ENCODE data around the gene SUPT16H.
"Not testable (repeated sequence)": the region's sequence is repeated elsewhere in the genome, so short reads cannot be mapped to it uniquely, and the experiment has no call there.

The SUPT16H gene

DNA sequence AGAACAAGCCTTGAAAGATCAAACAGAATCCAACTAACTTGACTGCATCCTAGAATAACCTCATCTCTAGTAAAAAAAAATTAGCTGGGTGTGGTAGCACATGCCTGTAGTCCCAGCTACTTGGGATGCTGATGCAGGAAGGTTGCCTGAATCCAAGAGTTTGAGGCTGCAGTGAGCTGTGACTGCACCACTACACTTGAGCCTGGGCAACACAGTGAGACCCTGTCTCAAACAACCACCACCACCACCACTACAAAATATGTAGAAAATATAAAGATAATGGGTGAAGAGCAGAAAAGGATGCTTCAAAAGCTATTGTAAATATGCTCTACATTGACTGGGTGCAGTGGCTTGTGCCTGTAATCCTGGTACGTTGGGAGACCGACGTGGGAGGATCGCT is 27.3 kb downstream of the SUPT16H start:
- no peak for DNase-seq

DNA sequence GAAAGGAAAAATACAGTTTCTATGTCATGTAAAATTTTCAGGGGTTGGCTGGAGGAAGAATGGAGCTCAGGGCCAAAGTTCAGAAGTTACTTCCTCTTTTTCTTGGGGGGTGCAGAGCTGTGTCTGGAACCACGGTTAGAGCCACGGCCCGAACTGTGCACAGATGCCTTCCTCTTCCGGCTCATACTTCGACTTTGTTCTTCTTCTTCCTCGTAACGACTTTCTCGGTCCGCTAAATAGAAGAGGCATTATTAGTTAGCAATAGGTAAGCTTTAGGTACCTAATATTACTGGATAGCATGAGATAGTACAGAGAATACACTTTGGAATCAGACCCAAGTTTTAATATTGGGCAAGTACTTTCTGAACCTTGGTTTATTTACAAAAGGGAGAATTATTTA is 31.2 kb downstream of the SUPT16H start:
- DNase-seq = no peak

DNA sequence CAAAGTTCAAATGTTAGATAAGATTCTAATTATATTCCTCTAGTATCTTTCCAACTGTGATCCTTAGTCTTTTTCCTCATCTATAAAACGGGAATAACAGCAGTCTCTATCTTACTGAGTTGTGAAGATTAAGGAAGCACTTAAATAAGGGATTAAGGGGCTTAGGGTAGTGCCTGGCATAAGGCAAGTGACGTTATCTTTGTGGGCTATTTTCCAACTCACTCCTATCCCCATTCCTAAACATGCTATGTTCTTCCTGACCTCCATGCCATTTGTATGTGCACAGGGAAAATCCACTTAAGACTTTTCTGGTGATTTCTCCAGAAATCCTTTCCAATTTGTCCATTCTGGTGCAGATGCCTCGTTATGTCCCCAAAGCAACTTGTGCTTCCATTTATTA is 33.3 kb downstream of the SUPT16H start:
- no peak for DNase-seq

DNA sequence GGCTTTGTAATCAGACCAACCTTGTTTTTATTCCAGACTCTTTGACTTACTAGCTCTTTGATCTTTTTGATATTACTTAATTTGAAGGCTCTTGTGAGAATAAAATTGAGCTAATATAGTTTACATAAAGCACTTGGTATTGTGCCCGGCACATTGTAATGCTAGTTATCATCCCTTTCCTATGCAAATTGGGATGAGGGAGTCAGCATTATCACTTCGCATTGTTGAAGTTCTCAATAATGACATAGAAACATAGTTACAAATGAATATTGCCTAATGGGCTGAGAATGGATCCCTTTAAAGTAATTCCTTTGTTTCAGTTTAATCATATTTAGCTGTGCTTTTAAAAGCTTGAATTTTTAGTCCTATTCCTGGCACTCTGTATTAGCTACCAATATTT is 36.6 kb downstream of the SUPT16H start:
- no peak for DNase-seq

DNA sequence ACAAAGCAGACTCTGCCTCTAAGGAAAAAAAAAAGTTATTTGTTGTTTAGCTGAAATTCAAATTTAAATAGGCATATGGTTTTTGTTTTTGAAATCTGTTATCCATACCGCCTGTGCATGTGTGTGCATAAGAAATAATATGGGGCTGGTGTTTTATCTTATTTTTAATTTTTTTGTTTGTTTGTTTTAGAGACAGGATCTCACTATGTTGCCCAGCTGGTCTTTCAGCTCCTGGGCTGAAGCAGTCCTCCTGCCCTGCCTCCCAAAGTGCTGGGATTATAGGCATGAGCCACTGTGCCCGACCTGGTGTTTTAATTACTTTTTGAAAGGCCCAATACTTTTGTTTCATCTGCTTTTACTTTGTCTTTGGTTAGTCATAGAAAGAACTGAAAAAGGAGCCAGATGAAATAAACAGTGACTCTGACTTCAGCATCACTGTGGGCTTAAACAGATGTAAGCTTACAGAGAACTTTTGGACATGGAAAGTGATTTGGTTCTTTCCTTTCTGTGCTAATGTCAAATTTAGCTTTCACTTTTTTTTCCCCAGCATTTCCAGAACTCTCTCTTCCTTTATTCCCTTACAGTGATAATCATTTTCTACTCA is 37.2 kb downstream of the SUPT16H start:
- no peak for DNase-seq

DNA sequence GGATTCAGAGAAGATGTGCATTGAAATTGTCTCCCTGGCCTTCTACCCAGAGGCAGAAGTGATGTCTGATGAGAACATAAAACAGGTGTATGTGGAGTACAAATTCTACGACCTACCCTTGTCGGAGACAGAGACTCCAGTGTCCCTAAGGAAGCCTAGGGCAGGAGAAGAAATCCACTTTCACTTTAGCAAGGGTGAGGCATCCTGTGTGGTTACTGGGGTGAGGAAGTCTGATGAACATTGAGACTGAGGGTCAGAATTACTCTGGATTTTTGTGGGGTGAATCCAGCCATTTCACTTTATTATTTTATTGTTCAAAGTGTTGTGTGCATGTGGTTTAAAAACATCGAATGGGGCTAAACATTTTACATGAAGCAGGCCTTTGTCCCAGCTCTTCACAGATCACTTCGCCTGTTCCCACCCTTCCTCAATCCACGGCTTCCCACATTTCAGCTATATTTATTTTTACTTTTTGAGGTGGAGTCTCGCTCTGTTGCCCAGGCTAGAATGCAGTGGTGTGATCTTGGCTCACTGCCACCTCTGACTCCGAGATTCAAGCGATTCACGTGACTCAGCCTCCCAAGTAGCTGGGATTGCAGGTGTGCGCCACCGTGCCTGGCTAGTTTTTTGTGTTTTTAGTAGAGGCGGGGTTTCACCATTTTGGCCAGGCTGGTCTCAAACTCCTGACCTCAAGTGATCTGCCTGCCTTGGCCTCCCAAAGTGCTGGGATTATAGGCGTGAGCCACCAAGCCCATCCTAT is 40.6 kb downstream of the SUPT16H start:
- DNase-seq = no peak

DNA sequence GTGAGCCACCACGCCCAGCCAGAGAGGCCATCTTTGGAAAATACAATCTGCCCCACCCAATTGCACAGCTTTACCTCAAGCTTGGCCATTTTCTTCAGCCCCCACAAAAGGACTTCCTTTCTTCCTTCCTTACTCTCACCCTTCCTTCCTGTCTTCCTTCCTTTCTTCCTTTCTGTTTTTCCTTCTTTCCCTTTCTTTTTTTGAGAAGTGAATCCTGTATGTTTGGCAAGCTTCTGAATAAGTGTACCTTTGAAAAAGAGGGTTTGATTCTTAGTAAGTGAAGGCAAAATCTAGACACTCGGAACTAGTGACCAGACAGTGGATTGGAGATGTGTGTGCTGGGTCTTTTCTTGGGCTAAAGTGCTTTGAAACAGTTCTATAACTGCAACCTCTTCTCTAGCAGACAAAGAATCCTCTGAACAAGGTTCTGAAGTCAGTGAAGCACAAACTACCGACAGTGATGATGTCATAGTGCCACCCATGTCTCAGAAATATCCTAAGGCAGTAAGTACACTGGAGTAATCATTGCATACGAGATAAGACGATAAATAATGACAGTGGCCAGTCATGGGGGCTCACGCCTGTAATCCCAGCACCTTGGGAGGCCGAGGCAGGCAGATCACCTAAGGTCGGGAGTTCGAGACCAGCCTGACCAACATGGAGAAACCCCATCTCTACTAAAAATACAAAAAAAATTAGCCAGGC is 49.5 kb downstream of the SUPT16H start:
- no peak for DNase-seq

DNA sequence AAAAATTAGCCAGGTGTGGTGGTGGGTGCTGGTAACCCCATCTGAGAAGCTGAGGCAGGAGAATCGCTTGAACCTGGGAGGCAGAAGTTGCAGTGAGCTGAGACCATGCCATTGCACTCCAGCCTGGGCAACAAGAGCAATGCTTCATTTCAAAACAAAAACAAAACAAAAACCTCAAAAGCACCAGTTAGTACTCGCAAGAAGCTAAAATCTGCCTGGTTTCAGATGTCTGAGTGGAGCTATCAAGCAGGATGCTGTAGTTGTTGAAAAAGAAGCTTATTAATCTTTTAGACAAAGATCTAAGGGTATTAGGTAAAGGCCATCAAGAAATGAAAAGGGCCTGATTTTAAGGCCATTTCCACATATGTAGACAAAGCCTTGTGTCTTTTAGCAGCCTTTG is 50.9 kb downstream of the SUPT16H start:
- DNase-seq = no peak

DNA sequence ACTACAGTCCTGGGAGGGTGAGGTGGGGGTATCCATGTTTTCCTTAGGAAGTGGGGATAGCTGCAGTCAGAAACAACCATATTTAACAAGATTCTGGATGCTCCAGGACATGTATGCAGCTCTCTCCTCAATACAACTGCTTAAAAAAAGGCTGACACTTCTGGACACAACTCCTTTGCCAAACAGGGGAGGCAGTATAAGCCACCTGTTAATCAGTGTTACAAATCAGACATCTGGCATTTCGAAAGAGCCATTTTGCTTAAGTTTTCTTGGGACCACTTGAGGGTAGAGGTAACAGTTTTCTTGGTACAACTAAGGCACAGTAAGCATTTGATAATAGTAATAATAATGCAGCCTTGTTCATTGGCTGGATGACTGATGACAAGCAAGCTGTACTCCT is 56.8 kb downstream of the SUPT16H start:
- no peak for DNase-seq

DNA sequence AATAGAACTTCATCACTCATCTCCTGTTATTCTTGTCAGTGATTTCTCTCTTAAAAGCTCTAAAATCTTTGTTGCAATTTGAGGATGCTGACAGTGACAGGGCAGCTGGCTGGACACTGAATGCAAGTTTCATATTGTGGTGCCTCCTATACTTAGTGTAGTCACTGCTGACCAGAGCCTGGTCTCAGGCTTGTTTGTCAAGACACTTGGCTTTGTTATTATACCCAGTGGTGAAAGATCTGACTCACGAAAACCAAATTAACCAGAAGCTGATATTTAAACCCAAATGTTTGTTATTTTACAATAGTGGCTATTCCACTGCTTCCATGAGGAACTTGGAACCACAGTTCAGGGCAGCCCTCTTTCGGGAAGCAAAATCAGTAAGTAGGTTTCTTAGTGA is 61.1 kb downstream of the SUPT16H start:
- no peak for DNase-seq

DNA sequence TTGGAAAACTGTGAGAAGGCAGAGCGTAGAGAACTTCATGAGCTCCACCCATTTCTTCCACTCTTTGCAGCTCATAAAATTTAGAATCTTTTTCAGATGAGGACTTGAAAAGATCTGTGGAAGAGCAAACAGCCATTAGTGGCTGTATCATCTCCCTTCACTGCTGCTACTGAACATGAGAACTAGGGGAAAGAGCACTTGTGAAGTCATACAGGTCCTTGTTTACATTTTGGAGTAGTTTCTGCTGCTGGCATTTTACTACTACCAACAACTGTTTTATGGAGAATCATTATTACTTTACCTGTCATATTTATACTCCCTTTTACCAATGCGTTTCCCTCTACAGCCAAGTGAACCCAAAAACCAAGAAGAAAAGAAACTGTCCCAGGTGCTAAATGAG is 62.9 kb downstream of the SUPT16H start:
- no peak for DNase-seq

DNA sequence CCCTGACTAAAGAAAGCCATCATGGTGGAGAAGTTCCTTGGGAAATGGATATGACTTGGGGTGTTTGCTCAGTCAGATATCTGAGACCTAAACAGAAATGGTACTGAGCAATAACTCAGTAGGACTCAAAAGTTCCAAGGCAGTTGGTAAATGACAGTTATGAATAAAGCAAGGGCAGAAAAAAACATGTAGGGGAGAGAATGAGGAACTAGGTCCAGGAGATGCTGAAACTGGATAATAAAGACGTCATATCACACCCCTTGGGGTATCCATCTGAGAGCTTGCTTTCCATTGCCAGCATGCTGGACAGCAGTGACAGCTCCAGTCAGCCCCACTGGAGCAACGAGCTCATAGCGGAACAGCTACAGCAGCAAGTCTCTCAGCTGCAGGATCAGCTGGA is 66.4 kb downstream of the SUPT16H start:
- DNase-seq = no peak

DNA sequence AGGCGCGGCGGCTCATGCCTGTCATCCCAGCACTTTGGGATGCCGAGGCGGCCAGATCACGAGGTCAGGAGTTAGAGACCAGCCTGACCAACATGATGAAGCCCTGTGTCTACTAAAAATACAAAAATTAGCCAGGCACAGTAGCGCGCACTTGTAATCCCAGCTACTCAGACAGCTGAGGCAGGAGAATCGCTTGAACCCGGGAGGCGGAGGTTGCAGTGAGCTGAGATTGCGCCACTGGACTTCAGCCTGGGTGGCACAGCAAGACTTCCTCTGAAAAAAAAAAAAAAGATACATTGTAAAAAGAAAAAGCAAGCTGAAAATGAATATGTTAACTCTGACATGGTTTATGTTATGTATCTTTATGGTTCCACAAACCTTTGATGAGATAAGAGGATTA is 70.3 kb downstream of the SUPT16H start:
- no peak for DNase-seq

DNA sequence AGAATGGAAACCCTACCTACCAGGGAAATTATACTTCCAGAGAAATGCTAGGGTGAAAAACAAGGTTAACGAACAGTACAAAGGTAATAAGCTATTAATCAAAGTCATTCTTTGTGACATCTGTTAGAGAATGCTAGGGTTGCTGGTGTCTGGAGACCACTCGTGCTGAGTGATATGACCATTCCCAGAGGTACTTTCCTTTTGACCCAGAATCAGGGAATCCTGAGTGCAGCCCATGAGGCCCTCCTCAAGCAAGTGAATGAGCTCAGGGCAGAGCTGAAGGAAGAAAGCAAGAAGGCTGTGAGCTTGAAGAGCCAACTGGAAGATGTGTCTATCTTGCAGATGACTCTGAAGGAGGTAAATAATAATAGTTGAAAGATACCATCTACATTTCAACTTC is 72.2 kb downstream of the SUPT16H start:
- DNase-seq = no peak

DNA sequence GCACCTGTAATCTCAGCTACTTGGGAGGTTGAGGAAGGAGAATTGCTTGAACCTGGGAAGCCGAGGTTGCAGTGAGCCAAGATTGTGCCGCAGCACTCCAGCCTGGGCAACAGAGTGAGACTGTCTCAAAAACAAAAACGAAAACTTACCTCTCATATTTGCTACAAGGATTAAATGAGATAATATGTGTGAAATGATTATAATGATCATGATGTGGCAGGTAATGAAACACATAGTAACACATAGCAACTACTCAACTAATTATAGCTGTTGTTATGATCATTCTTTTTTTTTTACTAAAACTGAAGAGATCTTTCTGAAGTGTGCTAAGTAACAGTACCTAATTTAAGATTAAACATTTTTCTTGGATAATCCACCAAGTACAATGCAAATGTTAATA is 73.9 kb downstream of the SUPT16H start:
- DNase-seq = no peak

DNA sequence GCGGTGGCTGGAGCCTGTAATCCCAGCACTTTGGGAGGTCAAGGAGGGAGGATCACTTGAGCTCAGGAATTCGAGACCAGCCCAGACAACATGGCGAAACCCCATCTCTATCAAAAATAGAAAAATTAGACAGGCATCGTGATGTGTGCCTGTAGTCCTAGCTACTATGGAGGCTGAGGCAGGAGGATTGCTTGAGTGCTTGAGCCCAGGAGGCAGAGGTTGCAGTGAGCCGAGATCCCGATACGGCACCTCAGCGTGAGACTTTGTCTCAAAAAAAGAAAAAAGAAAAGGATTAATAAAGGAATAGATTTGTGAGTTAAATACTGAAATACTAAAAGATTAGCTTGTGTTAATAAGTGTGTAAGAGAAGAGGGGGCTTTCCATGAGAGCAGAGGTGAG is 74.6 kb downstream of the SUPT16H start:
- no peak for DNase-seq

DNA sequence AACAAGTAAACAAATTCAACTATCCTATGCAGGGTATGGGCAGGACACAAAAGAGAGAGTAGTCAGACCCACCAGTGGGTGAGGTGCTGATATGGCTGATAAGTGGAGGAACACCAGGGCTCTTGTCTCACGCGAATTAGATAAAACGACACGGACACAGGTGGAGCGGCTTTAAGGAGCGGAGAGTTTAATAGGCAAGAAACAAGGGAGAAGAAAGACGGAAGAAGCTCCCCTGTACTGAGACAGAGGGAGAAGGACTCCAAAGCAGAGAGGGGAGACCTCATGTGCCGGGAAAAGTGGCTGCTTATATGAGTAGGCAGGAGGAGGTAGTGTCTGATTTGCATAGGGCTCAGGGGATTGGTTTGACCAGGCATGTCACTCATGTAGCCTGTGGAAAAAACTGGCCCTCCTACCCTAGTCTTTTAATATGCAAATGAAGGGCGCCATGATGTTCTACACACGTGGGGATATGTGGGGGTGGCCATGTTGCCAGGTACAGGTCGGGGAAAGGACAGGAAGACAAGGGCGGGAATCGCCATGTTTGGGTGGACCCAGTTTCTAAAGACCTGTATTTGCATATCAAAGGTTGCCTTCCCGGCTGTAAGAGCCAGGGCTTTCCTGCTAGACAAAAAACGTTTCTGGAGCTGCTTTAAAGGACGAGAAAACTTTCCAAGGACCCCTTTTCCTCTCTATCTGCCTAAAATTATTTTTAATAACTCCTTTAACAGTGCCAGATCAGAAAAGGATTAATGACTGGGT is 75.2 kb downstream of the SUPT16H start:
- peak; percentile 88 for DNase-seq

DNA sequence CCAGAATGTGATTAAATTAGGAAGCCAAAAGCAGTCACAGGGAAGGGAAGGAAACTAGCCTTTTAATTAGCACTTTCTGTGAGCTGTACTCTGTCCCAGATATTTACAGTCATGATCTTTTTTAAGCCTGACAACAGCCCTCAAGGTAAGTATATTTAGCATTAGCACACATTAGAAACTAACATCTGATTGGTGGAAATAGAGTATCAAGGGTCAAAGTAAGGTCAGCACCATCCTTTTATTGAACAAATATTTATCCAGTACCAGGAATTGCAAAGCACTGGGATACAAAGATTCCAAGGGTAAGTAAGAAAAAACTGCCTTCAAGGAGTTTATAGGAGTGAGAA is 75.7 kb downstream of the SUPT16H start:
- no peak for DNase-seq

DNA sequence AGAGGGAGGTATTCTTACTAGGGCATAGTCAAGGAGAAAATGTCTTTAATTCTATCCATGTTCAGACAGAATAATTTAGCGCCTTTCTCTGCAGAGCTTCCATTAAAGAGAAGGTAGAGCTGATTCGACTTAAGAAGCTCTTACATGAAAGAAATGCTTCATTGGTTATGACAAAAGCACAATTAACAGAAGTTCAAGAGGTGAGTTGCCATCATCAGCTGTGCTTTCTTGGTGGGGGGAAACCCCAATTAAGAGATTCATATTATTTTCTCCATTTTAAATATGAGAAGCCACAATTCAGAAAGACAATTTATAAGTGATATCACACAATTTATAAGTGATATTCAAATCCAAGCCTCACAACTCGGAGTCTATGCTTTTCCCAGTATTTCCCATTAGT is 76.2 kb downstream of the SUPT16H start:
- DNase-seq = no peak

DNA sequence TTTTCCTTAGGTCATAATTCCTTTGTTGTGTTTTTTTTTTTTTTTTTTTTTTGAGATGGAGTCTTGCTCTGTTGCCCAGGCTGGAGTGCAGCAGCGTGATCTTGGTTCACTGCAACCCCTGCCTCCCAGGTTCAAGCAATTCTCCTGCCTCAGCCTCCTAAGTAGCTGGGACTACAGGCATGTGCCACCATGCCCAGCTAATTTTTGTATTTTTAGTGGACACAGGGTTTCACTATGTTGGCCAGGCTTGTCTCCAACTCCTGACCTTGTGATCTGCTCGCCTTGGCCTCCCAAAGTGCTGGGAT is 81.0 kb downstream of the SUPT16H start:
- not testable (repeated sequence) for DNase-seq

DNA sequence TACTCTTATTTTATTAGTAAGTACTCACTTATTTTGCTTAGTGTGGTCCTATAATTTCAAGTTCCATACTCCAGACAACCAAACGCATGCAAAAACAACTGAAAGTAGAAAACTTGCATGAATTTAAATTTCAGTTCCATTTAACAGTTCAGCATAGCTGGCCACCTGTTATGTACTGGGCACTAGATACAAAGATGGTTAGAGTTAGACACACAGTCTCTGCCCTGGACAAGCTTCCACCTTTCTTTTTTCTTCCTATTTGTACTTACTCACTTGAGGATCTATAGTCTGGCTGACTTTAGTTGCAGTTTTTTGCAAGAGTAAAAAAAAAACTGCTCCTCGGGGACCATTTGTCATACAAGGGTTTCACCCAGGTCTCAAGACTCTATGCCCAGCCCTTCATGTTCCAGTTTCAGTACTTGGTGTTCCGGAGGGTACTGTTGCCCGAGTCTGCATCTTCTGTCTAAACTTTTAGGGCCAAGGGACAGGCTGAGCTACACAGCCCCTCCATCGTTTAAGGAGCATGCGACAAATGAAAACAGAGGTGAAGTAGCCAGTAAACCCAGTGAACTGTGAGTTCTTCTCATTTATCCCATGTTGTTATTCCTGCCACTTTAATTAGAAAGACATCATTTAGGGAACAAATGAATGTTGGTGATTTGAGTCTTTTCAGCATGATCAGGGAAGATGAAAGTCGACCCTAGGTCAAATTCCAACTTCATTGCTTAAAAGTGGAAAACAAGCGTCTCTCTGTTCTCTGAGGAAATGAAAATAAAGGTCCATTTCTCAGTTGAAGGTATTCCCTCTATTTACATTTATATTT is 81.6 kb downstream of the SUPT16H start:
- DNase-seq = no peak
